Regular cardiac myocyte (primary cell): ENCODE data around the gene DLL1. TPM values are rescaled to one million over a fixed set of nuclear protein-coding genes. Genes with fewer than 3 reads are reported as not detected.

ENCODE experiments used
- total RNA-seq: library from RNA; depleted of rRNA; stranded (reverse); fragments of >200 nt; gene quantifications from 2 replicates; pipeline ENCODE4 v1.2.3, GENCODE V29; 2014

Gene DLL1
- total RNA-seq, result 0.38 and 1.7 TPM in 2 replicates

GRCh38 chr6:170290296-170291128, at the start of gene DLL1:
Gene DLL1, minus strand, starts transcription at chr6:170291078. Its CDS starts 939 bp downstream, at chr6:170290139.

GRCh38 chr6:170306324-170307079, 15.6 kb upstream of the DLL1 start, which contains the start of gene FAM120B:
Gene FAM120B, plus strand, starts transcription at chr6:170306758. Its CDS starts 10,633 bp downstream, at chr6:170317391.

Other genes starting within 250 kb of the DLL1 start
- gene FAM120B, start 15.7 kb upstream of the DLL1 start, total RNA-seq, result 12.1 and 16.5 TPM in 2 replicates